HG03558 (cell line): ENCODE results near the gene NANOS1.
"Not testable (repeated sequence)": the region's sequence is repeated elsewhere in the genome, so short reads cannot be mapped to it uniquely, and the experiment has no call there.

Experiments
- ATAC-seq: cut with Tn5 transposase; IDR thresholded peaks from one replicate; pipeline ENCODE4 v1.9.1; 2021; ENCODE audit warnings: moderate number of reproducible peaks; ENCODE audit not compliant: unreplicated experiment; ENCODE audit errors: extremely low read depth

NANOS1 gene

GRCh38 chr10:119006451-119007210, 22.9 kb upstream of the NANOS1 start:
- ATAC-seq: no peak

- no peak for ATAC-seq
Measured at GRCh38 chr10:119007211-119007574, 22.3 kb upstream of the NANOS1 start.

DNA sequence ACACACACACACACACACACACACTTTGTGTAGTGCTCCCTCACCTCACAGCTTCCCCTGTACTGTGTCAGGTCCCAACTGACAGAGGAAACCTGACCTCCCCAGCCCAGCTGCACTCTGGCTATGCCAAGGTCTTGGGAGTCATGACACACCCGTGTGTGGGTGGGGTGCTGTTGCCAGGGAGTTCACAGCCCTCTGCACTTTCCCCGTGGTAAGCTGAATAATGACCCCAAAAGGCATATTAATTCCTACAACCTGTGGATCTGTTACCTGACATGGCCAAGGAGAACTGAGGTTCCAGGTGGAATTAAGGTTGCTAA, 8.9 kb upstream of the NANOS1 start:
- no peak for ATAC-seq

DNA sequence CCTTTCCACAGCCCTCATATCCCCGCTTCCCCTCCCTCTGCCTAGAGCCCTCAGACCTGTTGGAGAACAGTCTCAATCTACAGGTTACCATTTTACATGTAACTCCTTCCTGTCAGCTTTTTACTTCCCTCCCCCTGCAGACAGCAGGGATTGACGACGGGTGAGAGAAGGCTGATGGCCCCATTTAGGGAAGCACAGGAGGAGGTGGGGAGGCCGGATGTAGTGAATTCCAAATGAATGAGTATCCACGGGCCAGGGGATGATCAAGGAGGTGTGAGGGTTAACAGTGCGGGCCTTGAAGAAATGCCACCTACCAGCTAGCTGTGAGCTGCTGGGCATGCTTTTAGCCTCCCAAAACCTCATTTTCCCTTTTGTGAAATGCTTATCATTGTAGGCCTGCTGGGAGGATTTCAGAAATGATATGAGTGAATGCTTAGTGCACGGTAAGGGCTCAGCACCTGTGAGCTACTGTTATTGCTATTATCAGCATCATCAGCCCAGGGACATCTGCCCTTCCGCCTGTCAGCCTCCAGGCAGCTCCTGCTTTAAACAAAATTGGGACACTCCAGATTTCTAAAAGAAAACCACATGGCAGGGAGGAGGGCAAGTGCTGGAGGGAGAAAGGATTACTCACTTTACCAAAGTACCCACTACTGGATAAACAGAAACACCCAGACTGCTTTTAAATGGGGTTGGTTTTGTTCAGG, 6.5 kb upstream of the NANOS1 start:
- ATAC-seq: no peak

- ATAC-seq: no peak
Measured at GRCh38 chr10:119023553-119023868, 6.0 kb upstream of the NANOS1 start.

DNA sequence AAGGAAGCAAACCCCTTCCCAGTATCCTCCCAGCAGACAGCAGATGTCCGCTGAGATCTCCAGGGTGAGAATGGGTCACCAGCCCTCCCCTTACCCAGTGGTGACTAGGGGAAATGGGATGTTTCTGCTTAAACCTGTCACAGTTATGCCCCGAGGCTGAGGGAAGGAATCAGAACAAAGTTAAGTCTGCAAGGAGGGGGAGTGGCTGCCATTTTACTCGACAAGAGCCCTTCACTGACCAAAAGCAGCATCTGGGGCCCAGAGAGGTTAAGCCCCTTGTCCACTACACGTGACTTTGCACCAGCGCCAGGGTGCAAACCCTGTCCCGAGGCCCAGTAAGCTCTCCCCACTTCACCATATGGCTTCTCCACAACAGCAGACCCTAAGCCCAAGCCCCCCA, 4.6 kb upstream of the NANOS1 start:
- no peak for ATAC-seq

DNA sequence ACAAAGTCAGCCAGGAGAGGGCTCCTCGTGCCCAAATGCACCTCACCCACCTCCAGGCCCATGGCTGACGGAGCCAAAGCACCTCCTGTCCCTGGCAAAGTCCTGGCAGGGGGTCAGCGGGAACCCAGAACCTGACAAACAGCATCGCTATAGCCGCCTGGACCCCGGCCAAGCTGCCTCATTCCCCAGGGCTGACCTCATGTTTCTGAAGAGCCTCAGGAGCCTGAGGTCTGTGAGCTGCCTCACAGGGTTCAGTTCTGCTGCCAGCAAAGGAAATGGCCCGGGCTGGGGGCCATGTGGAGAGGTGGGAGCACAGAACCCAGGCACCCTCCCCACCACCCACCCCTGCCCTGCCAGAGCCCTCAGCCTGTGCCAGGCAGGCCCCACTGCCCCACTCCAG, 4.2 kb upstream of the NANOS1 start:
- ATAC-seq: no peak

- ATAC-seq: no peak
Measured at GRCh38 chr10:119025776-119026175, 3.7 kb upstream of the NANOS1 start.

- no peak for ATAC-seq
Measured at GRCh38 chr10:119026301-119027110, 3.0 kb upstream of the NANOS1 start.

DNA sequence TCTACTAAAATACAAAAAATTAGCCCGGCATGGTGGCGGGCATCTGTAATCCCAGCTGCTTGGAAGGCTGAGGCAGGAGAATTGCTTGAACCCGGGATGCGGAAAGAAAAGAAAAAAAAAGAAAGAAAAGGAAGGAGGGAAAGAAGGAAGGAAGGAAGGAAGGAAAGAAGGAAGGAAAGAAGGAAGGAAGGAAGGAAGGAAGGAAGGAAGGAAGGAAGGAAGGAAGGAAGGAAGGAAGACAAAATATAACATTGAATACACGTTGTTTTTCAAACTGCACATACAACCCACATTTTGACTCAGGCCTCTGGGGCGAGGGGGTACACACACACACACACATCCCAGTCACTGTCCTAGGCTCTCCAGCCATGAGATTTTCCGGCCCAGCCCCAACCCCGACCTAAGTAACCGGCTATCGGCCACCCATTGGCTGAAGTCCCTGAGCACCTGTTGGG, 1.0 kb upstream of the NANOS1 start:
- not testable (repeated sequence) for ATAC-seq

- ATAC-seq: peak; percentile 30
Measured at GRCh38 chr10:119028900-119029612, 458 bp upstream of the NANOS1 start.

GRCh38 chr10:119030421-119031250, 1.1 kb downstream of the NANOS1 start:
- peak; percentile 27 for ATAC-seq

DNA sequence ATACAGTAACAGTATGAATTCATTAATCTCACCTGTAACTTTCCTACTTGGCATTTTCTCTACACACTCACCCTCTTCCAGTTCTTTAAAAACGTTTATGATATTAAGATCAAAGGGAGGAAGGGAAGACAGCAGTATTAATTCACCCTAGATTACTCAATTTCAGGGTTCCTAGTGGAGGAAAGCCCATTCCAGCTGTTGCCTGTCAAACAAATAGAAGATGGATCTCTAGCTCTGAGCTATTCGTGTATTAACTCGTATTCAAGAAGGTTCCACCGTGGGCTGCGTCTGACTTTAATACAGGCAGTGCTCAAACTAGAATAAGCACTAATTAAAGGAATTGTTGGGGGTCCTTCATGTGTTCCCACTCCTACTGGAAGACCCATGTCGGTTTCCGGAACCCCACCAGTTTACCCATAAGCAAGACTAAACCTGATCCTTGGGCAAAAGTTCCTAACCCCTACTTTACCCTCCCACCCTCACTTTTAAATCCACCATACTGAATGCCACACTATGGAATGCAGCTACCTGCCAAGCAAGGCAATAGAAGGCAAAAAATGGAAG, 2.1 kb downstream of the NANOS1 start:
- no peak for ATAC-seq

DNA sequence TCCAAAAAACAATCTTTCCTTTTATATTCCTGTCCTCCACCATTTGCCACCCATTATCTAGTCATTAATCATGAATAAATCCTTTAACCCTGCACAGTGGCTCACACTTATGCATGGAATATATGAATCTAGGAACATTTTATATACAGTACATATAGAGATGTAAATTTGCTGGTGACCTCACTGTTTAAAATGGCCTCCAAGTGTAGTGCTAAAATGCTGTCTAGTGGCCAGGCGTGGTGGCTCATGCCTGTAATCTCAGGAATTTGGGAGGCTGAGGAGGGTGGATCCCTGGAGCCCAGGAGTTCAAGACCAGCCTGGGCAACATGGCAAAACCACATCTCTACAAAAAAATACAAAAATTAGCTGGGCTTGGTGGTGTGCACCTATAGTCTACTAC, 9.6 kb downstream of the NANOS1 start:
- ATAC-seq: no peak

DNA sequence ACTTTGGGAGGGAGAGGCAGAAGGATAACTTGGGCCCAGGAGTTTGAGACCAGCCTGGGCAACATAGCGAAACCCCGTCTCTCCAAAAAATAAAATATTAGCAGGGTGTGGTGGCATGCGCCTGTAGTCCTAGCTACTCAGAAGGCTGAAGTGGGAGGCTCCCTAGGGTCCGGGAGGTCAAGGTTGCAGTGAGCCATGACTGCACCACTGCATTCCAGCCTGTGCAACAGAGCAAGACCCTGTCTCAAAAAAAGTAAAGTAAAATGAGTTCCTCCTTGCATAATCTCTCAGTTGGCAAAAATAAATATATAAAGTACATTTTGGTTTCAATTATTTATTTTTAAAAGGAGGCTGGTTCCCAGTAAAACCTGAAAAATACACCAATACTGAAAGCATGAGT, 11.8 kb downstream of the NANOS1 start:
- ATAC-seq: no peak

GRCh38 chr10:119042169-119042568, 12.7 kb downstream of the NANOS1 start:
- no peak for ATAC-seq

DNA sequence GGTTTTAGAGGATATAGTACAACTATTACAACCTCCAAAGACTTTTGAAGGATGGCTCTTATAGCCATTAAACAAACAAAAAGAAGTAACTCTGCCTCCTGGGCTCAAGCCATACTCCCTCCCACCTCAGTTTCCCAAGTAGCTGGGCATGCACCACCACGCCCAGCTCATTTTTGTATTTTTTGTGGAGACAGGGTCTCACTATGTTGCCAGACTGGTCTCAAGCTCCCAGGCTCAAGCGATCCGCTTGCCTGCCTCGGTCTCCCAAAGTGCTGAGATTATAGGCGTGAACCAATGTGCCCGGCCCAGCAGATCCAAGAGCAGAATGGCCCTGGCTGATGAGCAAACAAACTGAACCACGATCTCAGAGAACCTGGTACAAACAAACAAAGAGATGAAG, 16.0 kb downstream of the NANOS1 start:
- ATAC-seq: no peak

DNA sequence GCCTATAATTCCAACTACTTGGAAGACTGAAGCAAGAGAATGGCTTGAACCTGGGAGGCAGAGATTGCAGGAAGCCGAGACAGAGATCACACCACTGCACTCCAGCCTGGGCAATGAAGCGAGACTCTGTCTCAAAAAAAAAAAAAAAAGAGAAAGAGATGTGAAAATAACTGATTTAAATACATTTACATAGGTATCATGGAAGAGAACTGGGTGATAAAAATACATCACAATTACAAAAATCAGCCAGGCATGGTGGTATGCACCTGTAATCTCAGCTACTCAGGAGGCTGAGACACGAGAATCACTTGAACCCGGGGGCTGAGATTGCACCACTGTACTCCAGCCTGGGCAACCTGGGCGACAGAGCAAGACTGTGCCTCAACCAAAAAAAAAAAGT, 19.8 kb downstream of the NANOS1 start:
- no peak for ATAC-seq

DNA sequence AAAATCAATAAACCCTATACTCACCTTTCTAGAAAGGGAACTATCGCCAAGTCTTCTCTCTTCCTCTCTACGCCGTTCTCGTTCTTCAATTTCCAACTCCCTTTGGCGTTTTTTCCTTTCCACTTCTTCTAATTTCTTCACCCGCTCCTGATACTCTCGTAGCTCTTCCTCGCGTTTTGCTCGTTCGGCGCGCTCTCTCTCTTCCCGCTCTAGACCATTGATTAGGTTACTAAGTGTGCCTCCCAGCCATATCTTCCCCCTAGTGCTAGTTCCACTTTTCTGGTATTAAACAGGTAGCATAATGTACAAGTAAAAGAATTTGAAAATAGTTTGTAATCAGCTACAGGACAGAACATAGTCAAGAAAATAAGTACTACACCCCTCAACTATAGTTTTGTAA, 20.3 kb downstream of the NANOS1 start:
- no peak for ATAC-seq

DNA sequence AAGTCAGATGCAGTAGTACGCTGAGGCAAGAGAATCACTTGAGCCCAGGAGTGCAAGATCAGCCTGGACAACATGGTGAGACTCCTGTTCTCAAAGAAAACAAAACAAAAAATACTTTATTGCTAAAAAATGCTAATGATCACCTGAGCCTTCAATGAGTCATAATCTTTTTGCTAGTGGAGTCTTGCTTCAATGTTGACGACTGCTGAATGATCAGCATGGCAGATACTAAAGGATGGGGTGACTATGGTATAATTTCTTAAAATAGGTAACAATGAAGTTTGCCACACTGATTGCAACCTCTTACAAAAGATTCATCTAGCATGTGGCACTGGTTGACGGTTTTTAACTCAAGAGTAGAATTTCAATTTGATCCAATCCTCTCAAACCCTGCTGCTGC, 22.3 kb downstream of the NANOS1 start:
- no peak for ATAC-seq
